Fibroblast of the aortic adventitia (primary cell): Measurements from ENCODE around the gene RETREG1. TPM values are rescaled to one million over a fixed set of nuclear protein-coding genes. Genes with fewer than 3 reads are reported as not detected.
"Not testable (repeated sequence)": the region's sequence is repeated elsewhere in the genome, so short reads cannot be mapped to it uniquely, and the experiment has no call there.

Source experiments
- DNase-seq: peaks from one replicate; pipeline ENCODE4 v3.0.0-alpha.2; 2010; ENCODE audit warnings: low read depth
- H3K4me3 ChIP-seq: 2 replicates; pipeline ENCODE4 v1.5.1; 2011; ENCODE audit warnings: low read depth, mild to moderate bottlenecking, control low read depth, low read length, moderate library complexity
- CTCF ChIP-seq: IDR thresholded peaks from 2 replicates; pipeline ENCODE4 v1.5.1; 2011; ENCODE audit warnings: mild to moderate bottlenecking, low read length, control low read depth, inconsistent platforms; ENCODE audit not compliant: insufficient read depth
- total RNA-seq: library from RNA; depleted of rRNA; stranded (reverse); fragments of >200 nt; gene quantifications from 2 replicates; pipeline ENCODE4 v1.2.3, GENCODE V29; 2012; ENCODE audit warnings: low replicate concordance

The RETREG1 gene
- total RNA-seq, 1 donor = 0.99 TPM

- DNase-seq = no peak
- no peak overlapping the region for H3K4me3 ChIP-seq
- no peak for TF ChIP-seq CTCF
Observed at GRCh38 chr5:16480144-16480543, 136.7 kb downstream of the RETREG1 start.

GRCh38 chr5:16477541-16477940, 139.3 kb downstream of the RETREG1 start:
- TF ChIP-seq CTCF = no peak
- H3K4me3 ChIP-seq = no peak overlapping the region
- no peak for DNase-seq

GRCh38 chr5:16476417-16476816, 140.4 kb downstream of the RETREG1 start:
- DNase-seq, H3K4me3 ChIP-seq: not testable (repeated sequence)

- no peak for TF ChIP-seq CTCF
Observed at GRCh38 chr5:16471387-16471786, 145.4 kb downstream of the RETREG1 start.

GRCh38 chr5:16467363-16468219, 149.2 kb downstream of the RETREG1 start:
- H3K4me3 ChIP-seq = peak overlapping the region; percentile 90
- DNase-seq = peak; percentile 63
- TF ChIP-seq CTCF = no peak

More at GRCh38 chr5:16471387-16471786, 145.4 kb downstream of the RETREG1 start:
- DNase-seq = no peak
- no peak overlapping the region for H3K4me3 ChIP-seq

GRCh38 chr5:16465544-16466432, 151.0 kb downstream of the RETREG1 start, which contains the start of gene ZNF622:
TSS of gene ZNF622 (minus strand) at chr5:16465800. CDS start at chr5:16465665, 135 bp downstream.
- peak; percentile 85 for DNase-seq
- TF ChIP-seq CTCF = no peak
- peak within 1 kb of the TSS; percentile 90 for H3K4me3 ChIP-seq
